Activated T-cell treated with anti-CD3 and anti-CD28 coated beads for 48 hours (primary cell): Measurements from ENCODE around the gene PIAS1.

Experiments used
- DNase-seq: peaks from one replicate; pipeline ENCODE4 v3.0.0-alpha.2; 2020; ENCODE audit warnings: low read depth

PIAS1 gene

GRCh38 chr15:68062946-68063465 lies 8.9 kb downstream of the PIAS1 start:
- no peak for DNase-seq

GRCh38 chr15:68063606-68064005 lies 9.5 kb downstream of the PIAS1 start:
- no peak for DNase-seq

GRCh38 chr15:68073576-68074288 lies 19.6 kb downstream of the PIAS1 start:
- DNase-seq = no peak

- DNase-seq = no peak
These were observed 21.8 kb downstream of the PIAS1 start for GRCh38 chr15:68075764-68076385.

- no peak for DNase-seq
These were observed 24.2 kb downstream of the PIAS1 start for GRCh38 chr15:68078365-68078764.

GRCh38 chr15:68080334-68080733 lies 26.2 kb downstream of the PIAS1 start:
- no peak for DNase-seq

- no peak for DNase-seq
These were observed 26.7 kb downstream of the PIAS1 start for GRCh38 chr15:68080783-68081182.

GRCh38 chr15:68081869-68082505 lies 27.9 kb downstream of the PIAS1 start:
- no peak for DNase-seq

- no peak for DNase-seq
These were observed 28.6 kb downstream of the PIAS1 start for GRCh38 chr15:68082735-68083134.

GRCh38 chr15:68083463-68083862 lies 29.3 kb downstream of the PIAS1 start:
- DNase-seq = no peak

- DNase-seq = no peak
These were observed 30.9 kb downstream of the PIAS1 start for GRCh38 chr15:68085052-68085451.

GRCh38 chr15:68091743-68092142 lies 37.6 kb downstream of the PIAS1 start:
- no peak for DNase-seq

- no peak for DNase-seq
These were observed 42.0 kb downstream of the PIAS1 start for GRCh38 chr15:68096099-68096498.

GRCh38 chr15:68097029-68097428 lies 42.9 kb downstream of the PIAS1 start:
- DNase-seq = no peak

- DNase-seq = no peak
These were observed 44.4 kb downstream of the PIAS1 start for GRCh38 chr15:68098465-68098864.

- DNase-seq = no peak
These were observed 46.1 kb downstream of the PIAS1 start for GRCh38 chr15:68100194-68100593.

- DNase-seq = no peak
These were observed 49.5 kb downstream of the PIAS1 start for GRCh38 chr15:68103603-68104002.

- no peak for DNase-seq
These were observed 52.5 kb downstream of the PIAS1 start for GRCh38 chr15:68106656-68107055.

GRCh38 chr15:68107142-68107541 lies 53.0 kb downstream of the PIAS1 start:
- no peak for DNase-seq

- no peak for DNase-seq
These were observed 58.6 kb downstream of the PIAS1 start for GRCh38 chr15:68112706-68113105.

- no peak for DNase-seq
These were observed 59.2 kb downstream of the PIAS1 start for GRCh38 chr15:68113273-68113672.

GRCh38 chr15:68113751-68114150 lies 59.6 kb downstream of the PIAS1 start:
- DNase-seq = no peak

GRCh38 chr15:68114356-68114755 lies 60.2 kb downstream of the PIAS1 start:
- DNase-seq = no peak
